Neural progenitor cell (in vitro differentiated cells): ENCODE measurements around the gene P2RX3. TPM values are rescaled to one million over a fixed set of nuclear protein-coding genes. Genes with fewer than 3 reads are reported as not detected.

Source experiments
- DNase-seq: peaks from one replicate; pipeline ENCODE4 v3.0.0-alpha.2; 2016; ENCODE audit warnings: low spot score
- H2AFZ ChIP-seq: fragments of 200-600 bp; sonication (generic); replicated peaks from 2 replicates; pipeline ENCODE4 v1.6.1; 2016; ENCODE audit warnings: antibody characterized with exemption
- H3F3A ChIP-seq: fragments of 200-600 bp; sonication (generic); 2 replicates; pipeline ENCODE4 v1.6.1; 2016; ENCODE audit warnings: antibody characterized with exemption, low read depth
- H3K27ac ChIP-seq: fragments of 200-600 bp; sonication (generic); 2 replicates; pipeline ENCODE4 v1.5.1; 2016; ENCODE audit warnings: mild to moderate bottlenecking
- H3K27me3 ChIP-seq: fragments of 200-600 bp; sonication (generic); 2 replicates; pipeline ENCODE4 v1.6.1; 2016; ENCODE audit warnings: mild to moderate bottlenecking, moderate library complexity
- H3K36me3 ChIP-seq: fragments of 200-600 bp; sonication (generic); 2 replicates; pipeline ENCODE4 v1.5.1; 2016
- H3K4me1 ChIP-seq: fragments of 200-600 bp; sonication (generic); 2 replicates; pipeline ENCODE4 v1.6.1; 2016; ENCODE audit warnings: mixed run types
- H3K4me2 ChIP-seq: fragments of 200-600 bp; sonication (generic); 2 replicates; pipeline ENCODE4 v1.6.1; 2016
- H3K4me3 ChIP-seq: fragments of 200-600 bp; sonication (generic); 2 replicates; pipeline ENCODE4 v1.5.1; 2016
- H3K79me2 ChIP-seq: fragments of 200-600 bp; sonication (generic); 2 replicates; pipeline ENCODE4 v1.6.1; 2016; ENCODE audit warnings: low read depth
- H3K9ac ChIP-seq: fragments of 200-600 bp; sonication (generic); 2 replicates; pipeline ENCODE4 v1.6.1; 2016
- H3K9me3 ChIP-seq: fragments of 200-600 bp; sonication (generic); 2 replicates; pipeline ENCODE4 v1.5.1; 2016; ENCODE audit warnings: low read depth
- H4K20me1 ChIP-seq: fragments of 200-600 bp; sonication (generic); 2 replicates; pipeline ENCODE4 v1.6.1; 2016; ENCODE audit warnings: low read depth
- H3K27ac Mint-ChIP-seq: 3 replicates; pipeline ENCODE4 v1.8.0; 2021; ENCODE audit warnings: mixed read lengths
- H3K27me3 Mint-ChIP-seq: 2 replicates; pipeline ENCODE4 v1.8.0; 2022; ENCODE audit warnings: low read depth, mild to moderate bottlenecking, inconsistent platforms, moderate library complexity, mixed read lengths; ENCODE audit not compliant: insufficient read depth
- H3K36me3 Mint-ChIP-seq: 3 replicates; pipeline ENCODE4 v1.8.0; 2021; ENCODE audit warnings: mixed read lengths
- H3K4me1 Mint-ChIP-seq: 3 replicates; pipeline ENCODE4 v1.8.0; 2021; ENCODE audit warnings: mixed read lengths
- H3K4me3 Mint-ChIP-seq: 3 replicates; pipeline ENCODE4 v1.8.0; 2021; ENCODE audit warnings: mild to moderate bottlenecking, moderate library complexity, mixed read lengths
- H3K9me3 Mint-ChIP-seq: 3 replicates; pipeline ENCODE4 v1.8.0; 2020; ENCODE audit warnings: mixed read lengths
- CTCF ChIP-seq: fragments of 200-600 bp; sonication (generic); IDR thresholded peaks from 2 replicates; pipeline ENCODE4 v1.5.1; 2017; ENCODE audit warnings: antibody characterized with exemption, mild to moderate bottlenecking
- EZH2 ChIP-seq: fragments of 200-600 bp; sonication (generic); IDR thresholded peaks from 2 replicates; pipeline ENCODE4 v1.6.1; 2017; ENCODE audit warnings: antibody characterized with exemption, mild to moderate bottlenecking, moderate library complexity
- EZH2phosphoT487 ChIP-seq: fragments of 200-600 bp; sonication (generic); IDR thresholded peaks from 2 replicates; pipeline ENCODE4 v1.6.1; 2017; ENCODE audit warnings: antibody characterized with exemption
- total RNA-seq: library from RNA; depleted of rRNA; stranded (reverse); fragments of >200 nt; gene quantifications from 2 replicates; pipeline ENCODE4 v1.2.3, GENCODE V29; 2015; ENCODE audit warnings: low replicate concordance

The P2RX3 gene
- total RNA-seq, 1 donor from 2014 or later = 2.4 TPM

GRCh38 chr11:57303280-57303989 lies 34.7 kb upstream of the P2RX3 start:
- Mint-ChIP-seq H3K36me3 (peaks cover 55% of the 10 kb centered on the region), H3K9me3 (peaks cover 10% of the 10 kb centered on the region), H3K4me1 (peaks cover 11% of the 10 kb centered on the region), H3K4me3 (peak overlapping the region; percentile 70), H3K27me3 (peaks cover 6% of the 10 kb centered on the region), H3K27ac (peak overlapping the region; percentile 42)
- Histone ChIP-seq H3K79me2 (peaks cover 18% of the 10 kb centered on the region), H3K27ac (no peak overlapping the region), H3K27me3 (no peaks in the 10 kb centered on the region), H3K9ac (no peak overlapping the region), H3K4me1 (no peaks in the 10 kb centered on the region), H3K36me3 (peaks cover 7% of the 10 kb centered on the region), H3K4me2 (no peak overlapping the region), H3F3A (no peaks in the 10 kb centered on the region), H4K20me1 (peaks cover 25% of the 10 kb centered on the region), H3K9me3 (no peaks in the 10 kb centered on the region), H2AFZ (no peak overlapping the region), H3K4me3 (no peak overlapping the region)
- no peak for TF ChIP-seq EZH2phosphoT487
- no peak for TF ChIP-seq EZH2
- no peak for TF ChIP-seq CTCF
- DNase-seq = no peak

GRCh38 chr11:57303990-57304579 lies 34.1 kb upstream of the P2RX3 start:
- H3K9me3 Mint-ChIP-seq = peaks cover 8% of the 10 kb centered on the region
- peaks cover 11% of the 10 kb centered on the region for H3K4me1 Mint-ChIP-seq
- H3K4me3 ChIP-seq = no peak overlapping the region
- peaks cover 19% of the 10 kb centered on the region for H3K79me2 ChIP-seq
- DNase-seq = no peak
- no peak overlapping the region for H2AFZ ChIP-seq
- no peak overlapping the region for H3K9ac ChIP-seq
- no peaks in the 10 kb centered on the region for H3K9me3 ChIP-seq
- TF ChIP-seq EZH2phosphoT487 (no peak), EZH2 (no peak)
- no peak overlapping the region for H3K27ac ChIP-seq
- H3K36me3 Mint-ChIP-seq = peaks cover 54% of the 10 kb centered on the region
- peaks cover 6% of the 10 kb centered on the region for H3K27me3 Mint-ChIP-seq
- H3K27me3 ChIP-seq = no peaks in the 10 kb centered on the region
- no peaks in the 10 kb centered on the region for H3K4me1 ChIP-seq
- no peaks in the 10 kb centered on the region for H3F3A ChIP-seq
- H3K27ac Mint-ChIP-seq = no peak overlapping the region
- H3K4me2 ChIP-seq = no peak overlapping the region
- peaks cover 7% of the 10 kb centered on the region for H3K36me3 ChIP-seq
- H4K20me1 ChIP-seq = peaks cover 25% of the 10 kb centered on the region
- H3K4me3 Mint-ChIP-seq = peak overlapping the region; percentile 16

- TF ChIP-seq EZH2phosphoT487 (no peak), EZH2 (no peak), CTCF (no peak)
- Histone ChIP-seq H3K27me3 (no peaks in the 10 kb centered on the region), H3F3A (no peaks in the 10 kb centered on the region), H2AFZ (no peak overlapping the region), H3K27ac (no peak overlapping the region), H3K9me3 (no peaks in the 10 kb centered on the region), H3K79me2 (peaks cover 31% of the 10 kb centered on the region), H3K9ac (no peak overlapping the region), H4K20me1 (peaks cover 34% of the 10 kb centered on the region), H3K36me3 (no peaks in the 10 kb centered on the region), H3K4me2 (no peak overlapping the region), H3K4me1 (no peaks in the 10 kb centered on the region), H3K4me3 (no peak overlapping the region)
- no peak for DNase-seq
- Mint-ChIP-seq H3K36me3 (peaks cover 53% of the 10 kb centered on the region), H3K4me3 (no peak overlapping the region), H3K4me1 (peaks cover 11% of the 10 kb centered on the region), H3K27me3 (peaks cover 8% of the 10 kb centered on the region), H3K9me3 (no peaks in the 10 kb centered on the region), H3K27ac (no peak overlapping the region)
Observed at GRCh38 chr11:57305523-57305922, 32.6 kb upstream of the P2RX3 start.
